H54 (cell line): ENCODE measurements around the gene KRTAP4-8.
"Not testable (repeated sequence)": the region's sequence is repeated elsewhere in the genome, so short reads cannot be mapped to it uniquely, and the experiment has no call there.

Source experiments
- DNase-seq: peaks from one replicate; pipeline ENCODE4 v3.0.0; 2011; ENCODE audit warnings: low spot score, mixed read lengths; ENCODE audit not compliant: insufficient read length
- FAIRE-seq: peaks from 3 replicates; lab custom pipeline; 2011; peaks lifted over from hg19 to GRCh38; lab: Jason Lieb, UNC
- POLR2A ChIP-seq: IDR thresholded peaks from 2 replicates; pipeline ENCODE4 v1.6.1; 2011; ENCODE audit warnings: low read depth, mild to moderate bottlenecking, low read length

KRTAP4-8 gene

GRCh38 chr17:41058741-41059140, 39.2 kb downstream of the KRTAP4-8 start:
- no peak for DNase-seq
- TF ChIP-seq POLR2A: no peak
- peak; percentile 45 for FAIRE-seq

GRCh38 chr17:41057547-41057946, 40.4 kb downstream of the KRTAP4-8 start:
- DNase-seq: no peak
- FAIRE-seq: no peak
- no peak for TF ChIP-seq POLR2A

GRCh38 chr17:41055130-41055529, 42.8 kb downstream of the KRTAP4-8 start, which contains the start of gene KRTAP2-2:
Gene KRTAP2-2, minus strand, starts transcription at chr17:41055230. Its CDS starts 19 bp downstream, at chr17:41055211.
- not testable (repeated sequence) for FAIRE-seq, DNase-seq

GRCh38 chr17:41054556-41054955, 43.4 kb downstream of the KRTAP4-8 start:
- not testable (repeated sequence) for DNase-seq, FAIRE-seq

GRCh38 chr17:41054025-41054424, 43.9 kb downstream of the KRTAP4-8 start:
- TF ChIP-seq POLR2A: no peak
- DNase-seq: no peak
- no peak for FAIRE-seq

GRCh38 chr17:41052566-41052965, 45.4 kb downstream of the KRTAP4-8 start:
- FAIRE-seq: no peak
- DNase-seq: no peak

GRCh38 chr17:41049110-41049509, 48.8 kb downstream of the KRTAP4-8 start:
- peak; percentile 74 for FAIRE-seq
- peak; percentile 35 for DNase-seq
- TF ChIP-seq POLR2A: no peak

More at GRCh38 chr17:41052566-41052965, 45.4 kb downstream of the KRTAP4-8 start:
- TF ChIP-seq POLR2A: no peak

- FAIRE-seq (peak; percentile 83), DNase-seq (peak; percentile 61)
- TF ChIP-seq POLR2A: no peak
Observed at GRCh38 chr17:41048441-41048840, 49.5 kb downstream of the KRTAP4-8 start.
